Endothelial cell of hepatic sinusoid (primary cell): ENCODE measurements around the gene PRR35.

Experiments used
- in situ Hi-C: cut with HindIII; loops from 2 replicates; pipeline ENCODE4 v1.10.0; 2017; ENCODE audit warnings: low sequenced_read_pairs

The PRR35 gene

GRCh38 chr16:543301-544164 is 16.7 kb upstream of the PRR35 start:
- in situ Hi-C loops = loop anchor here (25.0 kb wide), 1 partner anchor 94 kb away; the partner anchor contains the start of genes MCRIP2, METTL26, WDR90 and WFIKKN1

- in situ Hi-C loops = loop anchor here (25.0 kb wide), 1 partner anchor 93 kb away; the partner anchor contains the start of genes MCRIP2, METTL26, WDR90 and WFIKKN1
These were observed 15.7 kb upstream of the PRR35 start for GRCh38 chr16:544517-544916.

GRCh38 chr16:546909-547770 is 13.1 kb upstream of the PRR35 start:
- in situ Hi-C loops = loop anchor here (25.0 kb wide), 1 partner anchor 90 kb away; the partner anchor contains the start of genes MCRIP2, METTL26, WDR90 and WFIKKN1

- in situ Hi-C loops = loop anchor here (25.0 kb wide), 1 partner anchor 89 kb away; the partner anchor contains the start of genes MCRIP2, METTL26, WDR90 and WFIKKN1
These were observed 11.6 kb upstream of the PRR35 start for GRCh38 chr16:548586-548985.

GRCh38 chr16:549544-550263 is 10.5 kb upstream of the PRR35 start:
- in situ Hi-C loops = loop anchor here (25.0 kb wide), 1 partner anchor 88 kb away; the partner anchor contains the start of genes MCRIP2, METTL26, WDR90 and WFIKKN1

GRCh38 chr16:551210-551609 is 9.0 kb upstream of the PRR35 start:
- in situ Hi-C loops = no loop called here

- in situ Hi-C loops = no loop called here
These were observed 8.0 kb upstream of the PRR35 start for GRCh38 chr16:552171-552570.

- in situ Hi-C loops = no loop called here
These were observed 6.4 kb upstream of the PRR35 start for GRCh38 chr16:553601-554296.

DNA sequence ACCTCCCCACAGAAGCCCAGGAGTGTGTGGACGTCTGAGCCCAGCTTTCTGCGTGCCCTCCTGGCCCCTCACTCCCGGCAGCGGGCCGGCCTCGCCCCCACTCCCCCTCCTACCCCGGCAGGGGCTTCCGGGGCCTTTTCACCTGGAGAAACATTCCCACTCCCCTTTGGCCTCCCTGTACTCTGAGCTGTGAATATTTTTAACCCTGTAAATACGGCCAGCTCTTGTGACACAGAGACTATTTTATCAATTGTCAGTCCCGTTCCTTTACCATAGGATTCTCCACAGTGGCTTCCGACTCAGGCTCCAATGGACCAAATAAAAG is 5.9 kb upstream of the PRR35 start:
- in situ Hi-C loops = no loop called here

- in situ Hi-C loops = no loop called here
These were observed 5.4 kb upstream of the PRR35 start for GRCh38 chr16:554640-555365.

DNA sequence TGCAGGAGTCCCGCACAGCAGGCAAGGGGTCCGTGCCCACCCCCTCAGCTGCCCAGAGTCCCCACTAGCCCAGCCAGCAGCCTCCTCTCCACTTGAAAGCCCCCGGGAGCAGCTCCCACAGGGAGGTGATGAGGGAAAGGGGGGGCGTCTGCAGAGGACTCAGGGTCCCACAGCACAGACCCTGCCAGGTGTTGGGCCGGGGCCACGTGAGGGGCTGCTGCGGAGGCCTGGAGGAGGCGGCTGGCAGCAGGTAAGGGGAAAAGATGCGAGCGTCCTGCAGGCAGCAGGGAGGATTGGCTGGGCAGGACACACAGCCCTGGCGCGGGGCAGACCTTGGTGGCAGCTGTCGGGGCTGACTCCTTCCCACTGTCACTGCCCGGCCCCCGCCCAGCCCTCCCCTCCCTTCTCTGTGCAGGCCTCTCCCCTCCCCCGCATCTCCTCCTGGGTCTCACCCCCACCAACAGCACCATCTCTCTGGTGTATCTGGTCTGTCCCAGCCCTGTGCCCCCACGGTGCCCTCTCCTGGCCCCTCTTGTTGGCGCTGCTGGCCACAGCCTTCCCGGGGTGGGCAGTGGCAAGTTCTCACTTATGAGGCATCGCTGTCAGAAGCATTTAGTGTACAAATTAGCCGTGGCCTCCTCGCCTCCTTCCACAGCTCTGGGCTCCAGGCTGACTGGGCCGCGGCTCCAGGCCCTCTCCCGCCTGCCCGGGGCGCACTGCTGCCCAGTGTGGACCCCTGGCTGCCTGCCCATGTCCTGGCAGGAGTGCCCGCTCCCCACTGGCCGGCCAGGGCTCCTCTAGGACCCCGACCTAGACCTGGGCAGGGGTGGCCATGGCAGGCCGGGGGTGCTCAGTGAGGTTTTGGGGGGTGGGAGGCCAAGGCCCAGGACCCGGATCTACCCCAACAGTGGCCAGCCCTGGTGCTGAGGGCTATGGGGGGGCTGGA is 4.4 kb upstream of the PRR35 start:
- in situ Hi-C loops = no loop called here

DNA sequence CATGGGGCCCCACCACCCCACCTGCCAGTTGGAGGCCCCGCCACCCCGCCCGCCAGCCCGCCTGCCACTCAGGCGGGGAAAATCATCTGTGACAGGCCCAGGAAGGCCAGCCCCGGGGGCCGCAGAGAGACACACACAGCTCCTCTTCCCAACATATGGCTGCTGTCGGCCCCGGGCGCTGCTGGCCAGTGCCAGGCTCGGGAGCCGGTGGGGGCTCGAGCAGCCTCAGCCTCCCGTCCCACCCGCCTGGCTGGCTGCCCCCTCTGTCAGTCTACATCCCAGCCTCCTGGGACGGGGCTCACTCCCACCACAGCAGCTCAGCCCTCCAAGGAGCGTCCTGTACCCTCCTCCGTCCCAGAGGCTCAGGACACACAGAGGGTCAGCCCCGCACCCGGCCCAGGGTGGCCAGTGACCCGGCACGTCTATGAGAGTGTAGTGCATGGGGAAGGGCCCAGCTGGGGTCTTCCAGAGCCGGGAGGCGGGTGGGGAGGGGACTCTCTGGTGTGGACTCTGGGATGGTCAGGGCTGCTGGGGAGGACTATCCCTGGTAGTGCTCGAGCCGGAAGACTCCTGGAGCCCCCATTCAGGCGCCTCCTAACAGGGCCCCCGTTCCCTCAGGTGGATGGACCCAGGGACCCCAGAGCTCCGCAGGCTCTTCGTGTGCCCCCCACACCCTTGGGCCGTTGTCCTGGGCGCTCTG is 3.6 kb upstream of the PRR35 start:
- in situ Hi-C loops = no loop called here

DNA sequence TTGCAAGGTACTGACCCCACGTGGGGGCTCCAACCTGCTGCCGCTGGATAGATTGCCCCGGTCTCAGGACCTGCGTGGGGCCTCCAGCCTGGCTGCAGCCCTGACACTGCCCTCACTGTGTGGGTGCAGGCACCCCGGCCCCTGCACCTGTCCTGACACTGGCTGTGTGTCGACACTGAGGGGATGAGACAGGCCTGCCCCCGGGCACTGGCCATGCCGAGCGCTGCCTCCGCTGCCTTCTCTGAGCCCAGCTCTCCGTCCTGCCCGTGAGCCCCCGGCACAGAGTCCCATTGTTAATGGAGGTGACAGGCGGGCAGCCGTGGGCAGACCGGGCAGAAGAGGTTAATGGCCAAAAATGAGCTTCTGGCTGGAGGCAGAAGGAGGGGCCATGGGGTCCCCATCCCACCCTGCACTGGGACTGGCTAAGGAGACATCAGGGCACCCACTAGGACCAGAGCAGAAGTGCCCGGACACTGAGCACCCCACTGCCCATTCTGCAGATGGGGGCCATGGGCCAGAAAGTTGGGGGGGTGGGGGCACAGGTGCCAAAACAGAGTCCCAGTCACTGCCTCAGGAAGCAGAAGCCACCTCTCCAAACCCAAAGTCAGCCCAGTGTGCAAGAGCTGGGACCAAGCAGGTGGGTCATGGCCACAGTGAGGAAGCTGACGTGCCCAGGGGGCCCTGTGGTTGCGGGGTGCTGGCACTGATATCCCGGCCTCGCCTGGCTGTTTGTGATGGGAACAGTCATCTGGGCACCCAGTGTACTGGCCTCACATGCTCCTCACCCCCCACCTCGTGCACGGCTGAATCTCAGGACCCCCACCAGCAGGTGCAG is 2.5 kb upstream of the PRR35 start:
- in situ Hi-C loops = no loop called here

GRCh38 chr16:558298-559020 is 1.7 kb upstream of the PRR35 start:
- in situ Hi-C loops = no loop called here

DNA sequence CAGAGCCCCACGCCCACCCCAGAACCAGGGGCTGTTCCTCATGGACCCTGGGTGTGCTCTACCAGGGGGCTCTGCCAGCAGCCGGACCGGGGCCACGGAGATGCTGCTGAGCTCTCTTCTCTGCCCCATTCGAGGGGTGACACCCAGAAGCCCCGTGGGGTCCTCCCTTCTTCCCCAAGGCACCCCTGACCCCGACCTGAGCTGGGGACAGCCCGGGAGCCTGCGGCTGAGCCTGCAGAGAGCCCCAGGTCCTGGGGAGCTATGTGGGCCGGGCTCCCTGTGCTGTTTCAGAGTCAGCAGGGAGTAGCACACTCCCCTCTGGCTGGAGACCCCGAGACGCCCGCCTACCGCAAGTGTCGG is 1.2 kb upstream of the PRR35 start:
- in situ Hi-C loops = no loop called here

- in situ Hi-C loops = no loop called here
These were observed 587 bp upstream of the PRR35 start for GRCh38 chr16:559411-560203.
